Measurements from ENCODE around the gene SOBP.

DNA sequence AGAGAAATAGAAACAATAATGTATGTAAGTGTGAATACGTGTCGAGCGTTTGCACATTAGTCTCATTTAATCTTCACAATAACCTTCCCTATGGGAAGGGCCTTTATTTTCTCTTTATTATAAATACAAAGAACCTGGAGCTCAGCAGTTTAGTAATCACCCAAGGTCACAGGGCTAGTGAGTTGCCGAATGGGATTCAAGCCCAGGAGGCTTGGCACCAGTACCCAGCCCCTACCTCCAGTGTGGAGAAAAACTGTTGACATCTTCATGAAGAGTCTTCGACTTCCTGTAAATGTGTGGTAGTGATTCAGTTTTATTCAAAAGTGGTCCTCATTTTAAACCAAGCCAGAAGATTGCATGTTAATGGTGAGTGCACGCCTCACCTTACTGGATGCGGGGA, 171.4 kb downstream of the SOBP start:
- TF ChIP-seq, protein P1, sequence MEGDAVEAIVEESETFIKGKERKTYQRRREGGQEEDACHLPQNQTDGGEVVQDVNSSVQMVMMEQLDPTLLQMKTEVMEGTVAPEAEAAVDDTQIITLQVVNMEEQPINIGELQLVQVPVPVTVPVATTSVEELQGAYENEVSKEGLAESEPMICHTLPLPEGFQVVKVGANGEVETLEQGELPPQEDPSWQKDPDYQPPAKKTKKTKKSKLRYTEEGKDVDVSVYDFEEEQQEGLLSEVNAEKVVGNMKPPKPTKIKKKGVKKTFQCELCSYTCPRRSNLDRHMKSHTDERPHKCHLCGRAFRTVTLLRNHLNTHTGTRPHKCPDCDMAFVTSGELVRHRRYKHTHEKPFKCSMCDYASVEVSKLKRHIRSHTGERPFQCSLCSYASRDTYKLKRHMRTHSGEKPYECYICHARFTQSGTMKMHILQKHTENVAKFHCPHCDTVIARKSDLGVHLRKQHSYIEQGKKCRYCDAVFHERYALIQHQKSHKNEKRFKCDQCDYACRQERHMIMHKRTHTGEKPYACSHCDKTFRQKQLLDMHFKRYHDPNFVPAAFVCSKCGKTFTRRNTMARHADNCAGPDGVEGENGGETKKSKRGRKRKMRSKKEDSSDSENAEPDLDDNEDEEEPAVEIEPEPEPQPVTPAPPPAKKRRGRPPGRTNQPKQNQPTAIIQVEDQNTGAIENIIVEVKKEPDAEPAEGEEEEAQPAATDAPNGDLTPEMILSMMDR (IDR thresholded peaks at IDR 0.05 in 8 of 11, conservative IDR thresholded peaks at IDR 0.05 in 3 of 11) = no peak
- TF ChIP-seq POLR2A (IDR thresholded peaks at IDR 0.05) (no peak), POLR2AphosphoS5 (IDR thresholded peaks at IDR 0.05) (no peak)
